HEK293 (cell line): Measurements from ENCODE around the gene LYZL4.

ENCODE experiments used
- CTCF ChIA-PET: fragments of 350-600 bp; formaldehyde crosslinking; extraction: SDS; loops from one replicate; lab custom pipeline; 2021; ENCODE audit warnings: antibody characterized with exemption; lab: Yijun Ruan, JAX
- POLR2A ChIA-PET: fragments of 300-600 bp; formaldehyde crosslinking; extraction: SDS; loops from one replicate; lab custom pipeline; 2020; ENCODE audit warnings: antibody characterized with exemption, inconsistent platforms; lab: Yijun Ruan, JAX
- H3K27ac ChIP-seq: fragments of 200-500 bp; sonication (Bioruptor generic); 2 replicates; pipeline ENCODE4 v1.5.1; 2014; ENCODE audit warnings: low read depth, low read length, control low read depth, inconsistent platforms; ENCODE audit errors: extremely low read depth
- H3K36me3 ChIP-seq, 2 experiments: fragments of 200-500 bp in 1 of 2; sonication (Bioruptor generic) in 1 of 2; 1 replicate in 1 of 2; 2 replicates in 1 of 2; pipeline ENCODE4 v1.5.1; 2014 to 2017; ENCODE audit warnings: inconsistent platforms in 2 of 2, low read length in 2 of 2; ENCODE audit not compliant: control insufficient read depth in 2 of 2, insufficient read depth in 1 of 2
- H3K4me1 ChIP-seq: fragments of 200-500 bp; sonication (Bioruptor generic); 2 replicates; pipeline ENCODE4 v1.5.1; 2014; ENCODE audit warnings: mild to moderate bottlenecking, low read length, inconsistent platforms; ENCODE audit not compliant: control insufficient read depth, insufficient read depth
- H3K4me3 ChIP-seq: 2 replicates; pipeline ENCODE4 v1.5.1; 2011; ENCODE audit warnings: low read depth, mild to moderate bottlenecking, control low read depth, low read length, moderate library complexity
- H3K9me3 ChIP-seq: fragments of 200-500 bp; sonication (Bioruptor generic); 2 replicates; pipeline ENCODE4 v1.5.1; 2014; ENCODE audit warnings: low read depth, low read length, inconsistent platforms; ENCODE audit not compliant: control insufficient read depth, insufficient read depth
- HIC1 ChIP-seq: fragments of 450-650 bp; formaldehyde crosslinking; IDR thresholded peaks from 2 replicates; pipeline ENCODE4 v1.5.1; 2016; ENCODE audit warnings: missing biosample characterization, missing genetic modification characterization
- IKZF3 ChIP-seq: fragments of 450-650 bp; IDR thresholded peaks from 2 replicates; pipeline ENCODE4 v1.5.0; 2018; ENCODE audit warnings: missing biosample characterization, mild to moderate bottlenecking, missing genetic modification characterization, moderate library complexity
- KLF17 ChIP-seq: fragments of 450-650 bp; formaldehyde crosslinking; IDR thresholded peaks from 2 replicates; pipeline ENCODE4 v1.5.1; 2016; ENCODE audit warnings: missing biosample characterization, missing genetic modification characterization
- RBAK ChIP-seq: fragments of 450-650 bp; formaldehyde crosslinking; IDR thresholded peaks from 2 replicates; pipeline ENCODE4 v1.5.1; 2016; ENCODE audit warnings: missing biosample characterization, missing genetic modification characterization
- SALL2 ChIP-seq: fragments of 450-650 bp; formaldehyde crosslinking; IDR thresholded peaks from 2 replicates; pipeline ENCODE4 v1.5.0; 2017; ENCODE audit warnings: missing biosample characterization, mild to moderate bottlenecking, missing genetic modification characterization, borderline replicate concordance
- SCRT1 ChIP-seq: fragments of 450-650 bp; formaldehyde crosslinking; IDR thresholded peaks from 2 replicates; pipeline ENCODE4 v1.5.1; 2016; ENCODE audit warnings: missing biosample characterization, missing genetic modification characterization, borderline replicate concordance
- TCF7L2 ChIP-seq: IDR thresholded peaks from 2 replicates; pipeline ENCODE4 v1.6.1; 2011; ENCODE audit warnings: low read depth, mild to moderate bottlenecking, inconsistent platforms, low read length, moderate library complexity, borderline replicate concordance
- YY2 ChIP-seq: fragments of 450-650 bp; formaldehyde crosslinking; IDR thresholded peaks from 2 replicates; pipeline ENCODE4 v1.5.1; 2016; ENCODE audit warnings: missing biosample characterization, missing genetic modification characterization
- ZFHX2 ChIP-seq: fragments of 450-650 bp; formaldehyde crosslinking; conservative IDR thresholded peaks from 2 replicates; pipeline ENCODE4 v1.5.1; 2016; ENCODE audit warnings: missing biosample characterization, missing genetic modification characterization
- ZFP41 ChIP-seq: fragments of 450-650 bp; formaldehyde crosslinking; IDR thresholded peaks from 2 replicates; pipeline ENCODE4 v1.5.1; 2016; ENCODE audit warnings: missing biosample characterization, missing genetic modification characterization, borderline replicate concordance
- ZNF140 ChIP-seq: fragments of 450-650 bp; formaldehyde crosslinking; IDR thresholded peaks from 2 replicates; pipeline ENCODE4 v1.5.1; 2016; ENCODE audit warnings: missing biosample characterization, missing genetic modification characterization
- ZNF157 ChIP-seq: fragments of 450-650 bp; formaldehyde crosslinking; IDR thresholded peaks from 2 replicates; pipeline ENCODE4 v1.5.1; 2016; ENCODE audit warnings: missing biosample characterization, missing genetic modification characterization
- ZNF221 ChIP-seq: fragments of 450-650 bp; formaldehyde crosslinking; IDR thresholded peaks from 2 replicates; pipeline ENCODE4 v1.5.1; 2017; ENCODE audit warnings: missing biosample characterization, missing genetic modification characterization, borderline replicate concordance
- ZNF26 ChIP-seq: fragments of 450-650 bp; formaldehyde crosslinking; IDR thresholded peaks from 2 replicates; pipeline ENCODE4 v1.5.1; 2016; ENCODE audit warnings: missing biosample characterization, missing genetic modification characterization
- ZNF274 ChIP-seq, 2 experiments: fragments of 200-500 bp in 1 of 2; fragments of 450-650 bp in 1 of 2; sonication (Bioruptor generic) in 1 of 2; formaldehyde crosslinking in 1 of 2; IDR thresholded peaks; 2 replicates each; pipeline versions ENCODE4 v1.5.1 to v1.6.1; 2014 to 2016; ENCODE audit warnings: borderline replicate concordance in 1 of 2, inconsistent platforms in 1 of 2, low read length in 1 of 2, missing biosample characterization in 1 of 2, missing genetic modification characterization in 1 of 2
- ZNF341 ChIP-seq: fragments of 450-650 bp; formaldehyde crosslinking; IDR thresholded peaks from 2 replicates; pipeline ENCODE4; 2016; ENCODE audit warnings: low read depth, missing biosample characterization, missing genetic modification characterization
- ZNF37A ChIP-seq: fragments of 450-650 bp; IDR thresholded peaks from 2 replicates; pipeline ENCODE4 v1.5.1; 2018; ENCODE audit warnings: missing biosample characterization, missing genetic modification characterization
- ZNF488 ChIP-seq: fragments of 450-650 bp; formaldehyde crosslinking; IDR thresholded peaks from 2 replicates; pipeline ENCODE4 v1.5.1; 2016; ENCODE audit warnings: missing biosample characterization, missing genetic modification characterization
- ZNF548 ChIP-seq: fragments of 450-650 bp; formaldehyde crosslinking; IDR thresholded peaks from 2 replicates; pipeline ENCODE4 v1.5.1; 2016; ENCODE audit warnings: missing biosample characterization, missing genetic modification characterization
- ZNF596 ChIP-seq: fragments of 450-650 bp; IDR thresholded peaks from 2 replicates; pipeline ENCODE4 v1.5.0; 2018; ENCODE audit warnings: missing biosample characterization, mild to moderate bottlenecking, missing genetic modification characterization, moderate library complexity
- ZNF624 ChIP-seq: fragments of 450-650 bp; formaldehyde crosslinking; IDR thresholded peaks from 2 replicates; pipeline ENCODE4 v1.5.1; 2017; ENCODE audit warnings: missing biosample characterization, missing genetic modification characterization
- ZNF768 ChIP-seq: fragments of 450-650 bp; formaldehyde crosslinking; IDR thresholded peaks from 2 replicates; pipeline ENCODE4 v1.5.1; 2018; ENCODE audit warnings: missing biosample characterization, mild to moderate bottlenecking, missing genetic modification characterization
- ZSCAN4 ChIP-seq: fragments of 450-650 bp; formaldehyde crosslinking; IDR thresholded peaks from 2 replicates; pipeline ENCODE4 v1.5.1; 2017; ENCODE audit warnings: missing biosample characterization, missing genetic modification characterization

The LYZL4 gene

GRCh38 chr3:42402394-42403096 lies 7.9 kb downstream of the LYZL4 start:
- ChIA-PET POLR2A (no interaction called here), CTCF (no interaction called here)
- TF ChIP-seq ZSCAN4 (tag by site-specific recombination): no peak
- no peak for TF ChIP-seq ZNF274 (IDR thresholded peaks at IDR 0.05; ENCODE audit: low read length)
- TF ChIP-seq ZNF274 (tag by site-specific recombination; IDR thresholded peaks at IDR 0.05; ENCODE audit: borderline replicate concordance): no peak
- TF ChIP-seq ZNF596 (tag by site-specific recombination): no peak
- TF ChIP-seq ZNF548 (tag by site-specific recombination): no peak
- TF ChIP-seq ZNF488 (tag by site-specific recombination): no peak
- TF ChIP-seq ZNF624 (tag by site-specific recombination): no peak
- TF ChIP-seq IKZF3 (tag by site-specific recombination): no peak
- TF ChIP-seq ZNF140 (tag by site-specific recombination): no peak
- TF ChIP-seq ZNF768 (tag by site-specific recombination): no peak
- TF ChIP-seq ZNF26 (tag by site-specific recombination): no peak
- TF ChIP-seq HIC1: no peak
- no peak for TF ChIP-seq RBAK (tag by site-specific recombination)
- no peak for TF ChIP-seq ZNF157 (tag by site-specific recombination)
- TF ChIP-seq ZNF221 (tag by site-specific recombination): no peak
- TF ChIP-seq YY2 (tag by site-specific recombination): no peak
- TF ChIP-seq SALL2 (tag by site-specific recombination): no peak
- no peak for TF ChIP-seq ZNF37A
- TF ChIP-seq TCF7L2: no peak
- TF ChIP-seq ZFHX2 (tag by site-specific recombination): no peak
- no peak for TF ChIP-seq SCRT1 (tag by site-specific recombination)
- H3K4me1 ChIP-seq: no peaks in the 10 kb centered on the region
- H3K27ac ChIP-seq: no peak overlapping the region
- no peak overlapping the region for H3K4me3 ChIP-seq
- no peaks in the 10 kb centered on the region for H3K9me3 ChIP-seq
- no peaks in the 10 kb centered on the region for H3K36me3 ChIP-seq

GRCh38 chr3:42398080-42398479 lies 12.3 kb downstream of the LYZL4 start:
- TF ChIP-seq ZNF341 (tag by site-specific recombination): no peak
- TF ChIP-seq ZFP41 (tag by site-specific recombination): no peak
- TF ChIP-seq KLF17 (tag by site-specific recombination): no peak
- POLR2A ChIA-PET: no interaction called here
- H3K27ac ChIP-seq: no peak overlapping the region
- CTCF ChIA-PET: interaction anchor here (0.6 kb wide), 1 partner anchor 144 kb away, joined by 3 read pairs; no protein-coding TSS in a partner anchor
- no peak overlapping the region for H3K4me3 ChIP-seq
- H3K4me1 ChIP-seq: no peaks in the 10 kb centered on the region
- no peaks in the 10 kb centered on the region for H3K36me3 ChIP-seq
- H3K9me3 ChIP-seq: no peaks in the 10 kb centered on the region
